Loucy (cell line): ENCODE data around the gene PLPP4.

ENCODE experiments used
- H2AFZ ChIP-seq: fragments of 200-600 bp; sonication (generic); 2 replicates; pipeline ENCODE4 v1.6.0; 2016; ENCODE audit warnings: antibody characterized with exemption, mild to moderate bottlenecking, low read length, moderate library complexity
- H3F3A ChIP-seq: fragments of 200-600 bp; 2 replicates; pipeline ENCODE4 v1.6.0; 2016; ENCODE audit warnings: antibody characterized with exemption, low read depth, mild to moderate bottlenecking
- H3K27me3 ChIP-seq: fragments of 200-600 bp; sonication (generic); 2 replicates; pipeline ENCODE4 v1.6.1; 2014; ENCODE audit warnings: low read length, mild to moderate bottlenecking; ENCODE audit not compliant: insufficient read depth, poor library complexity, severe bottlenecking
- H3K36me3 ChIP-seq: fragments of 200-600 bp; sonication (generic); 2 replicates; pipeline ENCODE4 v1.6.1; 2016; ENCODE audit warnings: low read length; ENCODE audit not compliant: insufficient read depth
- H3K4me1 ChIP-seq: fragments of 200-600 bp; sonication (generic); 2 replicates; pipeline ENCODE4 v1.5.1; 2014; ENCODE audit warnings: low read length, mild to moderate bottlenecking; ENCODE audit not compliant: insufficient read depth, poor library complexity, severe bottlenecking
- H3K4me2 ChIP-seq: fragments of 200-600 bp; sonication (generic); 2 replicates; pipeline ENCODE4 v1.6.0; 2014; ENCODE audit warnings: antibody characterized with exemption, low read length, low read depth, mild to moderate bottlenecking; ENCODE audit not compliant: poor library complexity, severe bottlenecking
- H3K4me3 ChIP-seq: fragments of 200-600 bp; sonication (generic); 2 replicates; pipeline ENCODE4 v1.5.1; 2014; ENCODE audit warnings: low read length, mild to moderate bottlenecking, mixed read lengths; ENCODE audit not compliant: poor library complexity, severe bottlenecking
- H3K79me2 ChIP-seq: fragments of 200-600 bp; sonication (generic); 2 replicates; pipeline ENCODE4 v1.6.1; 2014; ENCODE audit warnings: low read length; ENCODE audit not compliant: insufficient read depth
- H3K9ac ChIP-seq: fragments of 200-600 bp; sonication (generic); 2 replicates; pipeline ENCODE4 v1.6.0; 2014; ENCODE audit warnings: mild to moderate bottlenecking, low read depth, low read length, moderate library complexity; ENCODE audit not compliant: poor library complexity, severe bottlenecking
- H3K9me2 ChIP-seq: fragments of 200-600 bp; sonication (generic); replicated peaks from 2 replicates; pipeline ENCODE4 v1.6.1; 2016; ENCODE audit warnings: low read depth, low read length, mixed read lengths
- H3K9me3 ChIP-seq: fragments of 200-600 bp; sonication (generic); 2 replicates; pipeline ENCODE4 v1.6.1; 2014; ENCODE audit warnings: mild to moderate bottlenecking, antibody characterized with exemption, low read length, low read depth; ENCODE audit not compliant: insufficient read depth
- H4K20me1 ChIP-seq: fragments of 200-600 bp; sonication (generic); 2 replicates; pipeline ENCODE4 v1.6.0; 2014; ENCODE audit warnings: antibody characterized with exemption, low read length, mild to moderate bottlenecking; ENCODE audit not compliant: insufficient read depth, poor library complexity, severe bottlenecking
- EZH2phosphoT487 ChIP-seq: fragments of 200-600 bp; IDR thresholded peaks from 2 replicates; pipeline ENCODE4 v1.6.1; 2018; ENCODE audit warnings: antibody characterized with exemption, mild to moderate bottlenecking, moderate library complexity, borderline replicate concordance
- TF ChIP-seq, protein P1 (sequence below): fragments of 200-600 bp; sonication (generic); conservative IDR thresholded peaks from 2 replicates; pipeline ENCODE4 v1.5.1; 2014; ENCODE audit warnings: mild to moderate bottlenecking, antibody characterized with exemption, low read length

Gene PLPP4

GRCh38 chr10:120466006-120466405 is 9.0 kb downstream of the PLPP4 start:
- no peaks in the 10 kb centered on the region for H3K9me2 ChIP-seq
- H3K9me3 ChIP-seq, result no peaks in the 10 kb centered on the region
- no peak overlapping the region for H3K4me2 ChIP-seq
- TF ChIP-seq, protein P1, sequence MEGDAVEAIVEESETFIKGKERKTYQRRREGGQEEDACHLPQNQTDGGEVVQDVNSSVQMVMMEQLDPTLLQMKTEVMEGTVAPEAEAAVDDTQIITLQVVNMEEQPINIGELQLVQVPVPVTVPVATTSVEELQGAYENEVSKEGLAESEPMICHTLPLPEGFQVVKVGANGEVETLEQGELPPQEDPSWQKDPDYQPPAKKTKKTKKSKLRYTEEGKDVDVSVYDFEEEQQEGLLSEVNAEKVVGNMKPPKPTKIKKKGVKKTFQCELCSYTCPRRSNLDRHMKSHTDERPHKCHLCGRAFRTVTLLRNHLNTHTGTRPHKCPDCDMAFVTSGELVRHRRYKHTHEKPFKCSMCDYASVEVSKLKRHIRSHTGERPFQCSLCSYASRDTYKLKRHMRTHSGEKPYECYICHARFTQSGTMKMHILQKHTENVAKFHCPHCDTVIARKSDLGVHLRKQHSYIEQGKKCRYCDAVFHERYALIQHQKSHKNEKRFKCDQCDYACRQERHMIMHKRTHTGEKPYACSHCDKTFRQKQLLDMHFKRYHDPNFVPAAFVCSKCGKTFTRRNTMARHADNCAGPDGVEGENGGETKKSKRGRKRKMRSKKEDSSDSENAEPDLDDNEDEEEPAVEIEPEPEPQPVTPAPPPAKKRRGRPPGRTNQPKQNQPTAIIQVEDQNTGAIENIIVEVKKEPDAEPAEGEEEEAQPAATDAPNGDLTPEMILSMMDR, result no peak
- TF ChIP-seq EZH2phosphoT487, result no peak
- no peaks in the 10 kb centered on the region for H3K4me1 ChIP-seq
- no peak overlapping the region for H2AFZ ChIP-seq
- H3K4me3 ChIP-seq, result no peak overlapping the region
- H3K27me3 ChIP-seq, result no peaks in the 10 kb centered on the region
- H3K9ac ChIP-seq, result no peak overlapping the region
- no peaks in the 10 kb centered on the region for H3K36me3 ChIP-seq
- no peaks in the 10 kb centered on the region for H3K79me2 ChIP-seq
- no peaks in the 10 kb centered on the region for H3F3A ChIP-seq
- no peaks in the 10 kb centered on the region for H4K20me1 ChIP-seq

GRCh38 chr10:120473593-120473992 is 16.6 kb downstream of the PLPP4 start:
- Histone ChIP-seq H3F3A (no peaks in the 10 kb centered on the region), H3K4me2 (no peak overlapping the region), H3K4me1 (peaks cover 10% of the 10 kb centered on the region), H3K9me2 (no peaks in the 10 kb centered on the region), H3K9me3 (no peaks in the 10 kb centered on the region; the same call in 1 of the 2 replicates), H3K9ac (no peak overlapping the region), H3K4me3 (no peak overlapping the region), H4K20me1 (no peaks in the 10 kb centered on the region), H3K27me3 (no peaks in the 10 kb centered on the region), H3K79me2 (no peaks in the 10 kb centered on the region), H3K36me3 (no peaks in the 10 kb centered on the region), H2AFZ (no peak overlapping the region)
- no peak for TF ChIP-seq EZH2phosphoT487
- TF ChIP-seq, protein P1, result no peak

DNA sequence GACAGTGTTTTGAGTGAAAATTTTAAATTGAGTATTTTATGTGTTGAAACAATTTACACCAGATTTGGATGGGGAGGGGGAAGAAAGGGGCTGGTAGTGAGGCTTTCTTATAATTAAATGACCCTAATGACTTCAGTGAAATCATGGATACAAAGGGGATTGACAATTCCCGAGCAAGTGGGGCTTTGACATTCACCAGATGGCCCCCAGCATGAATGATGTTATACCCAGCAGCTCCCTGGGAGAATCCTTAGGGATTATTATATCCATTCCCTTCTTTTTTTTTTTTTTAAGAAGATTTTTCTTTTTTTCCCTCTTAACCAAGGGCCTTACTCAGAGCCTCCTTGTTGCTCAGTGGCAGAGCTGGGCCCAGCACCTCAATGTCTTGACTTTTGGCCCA is 17.9 kb downstream of the PLPP4 start:
- no peaks in the 10 kb centered on the region; the same call in 1 of the 2 replicates for H3K9me3 ChIP-seq
- no peaks in the 10 kb centered on the region for H3K9me2 ChIP-seq
- no peaks in the 10 kb centered on the region for H4K20me1 ChIP-seq
- H3K4me1 ChIP-seq, result peaks cover 18% of the 10 kb centered on the region
- H3K36me3 ChIP-seq, result no peaks in the 10 kb centered on the region
- H3K4me2 ChIP-seq, result no peak overlapping the region
- no peak overlapping the region for H3K4me3 ChIP-seq
- no peak overlapping the region for H2AFZ ChIP-seq
- H3K27me3 ChIP-seq, result no peaks in the 10 kb centered on the region
- H3K9ac ChIP-seq, result no peak overlapping the region
- no peaks in the 10 kb centered on the region for H3F3A ChIP-seq
- H3K79me2 ChIP-seq, result no peaks in the 10 kb centered on the region
- TF ChIP-seq, protein P1, result no peak
- no peak for TF ChIP-seq EZH2phosphoT487
